CD4-positive, alpha-beta memory T cell (primary cell): ENCODE measurements around the gene TXLNA. TPM values are rescaled to one million over a fixed set of nuclear protein-coding genes. Genes with fewer than 3 reads are reported as not detected.

ENCODE experiments used
- CTCF ChIA-PET: fragments of 350-600 bp; sonication (Branson Sonifier 250); formaldehyde crosslinking; loops from one replicate; lab custom pipeline; 2021; ENCODE audit warnings: inconsistent platforms; ENCODE audit not compliant: partially characterized antibody; lab: Charles Lee
- POLR2A ChIA-PET: fragments of 350-600 bp; sonication (Branson Sonifier 250); formaldehyde crosslinking; loops from one replicate; lab custom pipeline; 2021; ENCODE audit not compliant: partially characterized antibody; lab: Charles Lee
- DNase-seq, 5 donors: peaks; one replicate each; pipeline versions ENCODE4 v3.0.0 to v3.0.0-alpha.2; 2020 to 2022; ENCODE audit warnings: mixed read lengths in 1 of 5
- H3K27ac ChIP-seq: one replicate; pipeline ENCODE4 v1.7.0; 2013; ENCODE audit warnings: low read depth, low read length
- H3K27me3 ChIP-seq: 2 replicates; pipeline ENCODE4 v1.7.0; 2013; ENCODE audit warnings: mild to moderate bottlenecking, low read length, moderate library complexity; ENCODE audit not compliant: insufficient read depth
- H3K36me3 ChIP-seq: 2 replicates; pipeline ENCODE4 v1.7.0; 2013; ENCODE audit warnings: mild to moderate bottlenecking, low read length, moderate library complexity; ENCODE audit not compliant: insufficient read depth
- H3K4me1 ChIP-seq: 2 replicates; pipeline ENCODE4 v1.7.0; 2013; ENCODE audit warnings: mild to moderate bottlenecking, low read length, moderate library complexity; ENCODE audit not compliant: insufficient read depth
- H3K4me3 ChIP-seq, 2 donors: one replicate each; pipeline ENCODE4 v1.7.0; 2013; ENCODE audit warnings: low read length in 2 of 2, mild to moderate bottlenecking in 1 of 2
- H3K9me3 ChIP-seq, 2 donors: one replicate each; pipeline ENCODE4 v1.7.0; 2013; ENCODE audit warnings: low read length in 2 of 2, control low read depth in 1 of 2; ENCODE audit not compliant: control insufficient read depth in 1 of 2
- H3K27ac Mint-ChIP-seq, 7 donors: one replicate each; pipeline ENCODE4 v1.8.0; 2020 to 2021; ENCODE audit warnings: mixed read lengths in 7 of 7, mild to moderate bottlenecking in 6 of 7, inconsistent platforms in 3 of 7, moderate library complexity in 3 of 7
- H3K27me3 Mint-ChIP-seq, 2 donors: one replicate each; pipeline ENCODE4 v1.8.0; 2020 to 2021; ENCODE audit warnings: mixed read lengths in 2 of 2
- H3K36me3 Mint-ChIP-seq, 2 donors: one replicate each; pipeline ENCODE4 v1.8.0; 2020 to 2021; ENCODE audit warnings: mixed read lengths in 2 of 2, inconsistent platforms in 1 of 2, mild to moderate bottlenecking in 1 of 2
- H3K4me1 Mint-ChIP-seq, 4 donors: one replicate each; pipeline ENCODE4 v1.8.0; 2020 to 2021; ENCODE audit warnings: mixed read lengths in 4 of 4, mild to moderate bottlenecking in 1 of 4
- H3K4me3 Mint-ChIP-seq, 8 donors: one replicate each; pipeline ENCODE4 v1.8.0; 2020 to 2021; ENCODE audit warnings: mixed read lengths in 8 of 8, mild to moderate bottlenecking in 7 of 8, moderate library complexity in 6 of 8, inconsistent platforms in 3 of 8
- H3K9me3 Mint-ChIP-seq, 8 donors: one replicate each; pipeline ENCODE4 v1.8.0; 2020 to 2021; ENCODE audit warnings: mixed read lengths in 8 of 8, mild to moderate bottlenecking in 5 of 8, inconsistent platforms in 3 of 8, moderate library complexity in 1 of 8
- intact Hi-C: fragments of 100-400 bp; cut with micrococcal nuclease; formaldehyde crosslinking; loops from one replicate; pipeline ENCODE4 v1.15.1; 2023
- polyA plus RNA-seq, 2 donors: library from polyadenylated mRNA; unstranded; fragments of 300-500 nt; fragmentation: Illumina TruSeq; gene quantifications; one replicate each; pipeline ENCODE4 v1.2.3, GENCODE V29; 2021
- total RNA-seq, 2 experiments: library from RNA; stranded (reverse); gene quantifications; one replicate each; pipeline ENCODE4 v1.2.3, GENCODE V29; 2021

TXLNA gene
- total and polyA plus RNA-seq, 4 experiments from 2014 or later: 21.8 to 43.4 (median 37.5) TPM

- H3K4me3 Mint-ChIP-seq: peak overlapping the region; percentile 87 to 93 (median 90)
- ChIA-PET POLR2A (interaction anchor here (0.9 to 26.9 kb wide), 30 partner anchors 12 to 167 kb away, joined by 4 to 819 read pairs (median 10); partner anchors contain the start of genes BSDC1, CCDC28B, EIF3I and FAM167B), CTCF (interaction anchor here (0.8 to 7.4 kb wide), 30 partner anchors 8 to 159 kb away, joined by 3 to 151 read pairs (median 6); partner anchors contain the start of genes HDAC1, LCK and MARCKSL1)
- peaks cover 0 to 35% (median 15%) of the 10 kb centered on the region in 4 donors for H3K4me1 Mint-ChIP-seq
- H3K27me3 Mint-ChIP-seq: no peaks in the 10 kb centered on the region
- Histone ChIP-seq H3K9me3 (no peaks in the 10 kb centered on the region), H3K4me1 (peaks cover 14% of the 10 kb centered on the region), H3K4me3 (peak overlapping the region in 1 of 2 donors; percentile 81), H3K27ac (peak overlapping the region; percentile 48), H3K36me3 (no peaks in the 10 kb centered on the region), H3K27me3 (no peaks in the 10 kb centered on the region)
- no peaks in the 10 kb centered on the region for H3K9me3 Mint-ChIP-seq
- DNase-seq: no peak
- H3K36me3 Mint-ChIP-seq: no peaks in the 10 kb centered on the region
- intact Hi-C loops: loop anchor here (1.0 to 2.0 kb wide), 5 partner anchors 11 to 133 kb away; partner anchors contain the start of gene HDAC1
- no peak overlapping the region for H3K27ac Mint-ChIP-seq
Measured at GRCh38 chr1:32239790-32240139, 60.3 kb downstream of the TXLNA start.

- H3K4me3 Mint-ChIP-seq: peak overlapping the region; percentile 87 to 93 (median 90)
- peak; percentile 53 to 75 (median 55) for DNase-seq
- H3K4me1 ChIP-seq: peaks cover 14% of the 10 kb centered on the region
- peak overlapping the region; percentile 68 to 88 (median 79) for H3K27ac Mint-ChIP-seq
- H3K27me3 Mint-ChIP-seq: no peaks in the 10 kb centered on the region
- ChIA-PET CTCF (interaction anchor here (0.6 to 7.4 kb wide), 42 partner anchors 9 to 171 kb away, joined by 3 to 151 read pairs (median 5); partner anchors contain the start of genes CCDC28B, HDAC1, IQCC and LCK), POLR2A (interaction anchor here (0.9 to 26.9 kb wide), 33 partner anchors 13 to 280 kb away, joined by 3 to 819 read pairs (median 8); partner anchors contain the start of genes BSDC1, CCDC28B, EIF3I and FAM167B)
- H3K4me3 ChIP-seq: peak overlapping the region; percentile 81
- intact Hi-C loops: loop anchor here (1.0 to 2.0 kb wide), 5 partner anchors 10 to 132 kb away; partner anchors contain the start of gene HDAC1
- no peaks in the 10 kb centered on the region for H3K36me3 Mint-ChIP-seq
- no peaks in the 10 kb centered on the region for H3K36me3 ChIP-seq
- no peaks in the 10 kb centered on the region for H3K9me3 ChIP-seq
- peaks cover 0 to 35% (median 15%) of the 10 kb centered on the region in 4 donors for H3K4me1 Mint-ChIP-seq
- peak overlapping the region; percentile 48 for H3K27ac ChIP-seq
- H3K9me3 Mint-ChIP-seq: no peaks in the 10 kb centered on the region
- no peaks in the 10 kb centered on the region for H3K27me3 ChIP-seq
Measured at GRCh38 chr1:32240140-32240951, 60.9 kb downstream of the TXLNA start.

GRCh38 chr1:32241001-32241763, 61.7 kb downstream of the TXLNA start:
- intact Hi-C loops: loop anchor here (2.0 kb wide), 2 partner anchors 32 to 110 kb away; no protein-coding TSS in a partner anchor
- peak overlapping the region; percentile 81 for H3K4me3 ChIP-seq
- no peaks in the 10 kb centered on the region for H3K9me3 Mint-ChIP-seq

GRCh38 chr1:32242341-32242851, 62.9 kb downstream of the TXLNA start:
- Mint-ChIP-seq H3K36me3 (no peaks in the 10 kb centered on the region), H3K27me3 (no peaks in the 10 kb centered on the region), H3K9me3 (no peaks in the 10 kb centered on the region), H3K4me1 (peaks cover 5 to 43% (median 22%) of the 10 kb centered on the region in 4 donors), H3K27ac (peak overlapping the region in 5 of 7 donors; percentile 29 to 75 (median 48)), H3K4me3 (peak overlapping the region in 5 of 8 donors; percentile 7 to 68 (median 30))
- Histone ChIP-seq H3K4me1 (peaks cover 31% of the 10 kb centered on the region), H3K27ac (no peak overlapping the region), H3K4me3 (no peak overlapping the region), H3K36me3 (no peaks in the 10 kb centered on the region), H3K27me3 (no peaks in the 10 kb centered on the region), H3K9me3 (no peaks in the 10 kb centered on the region)
- ChIA-PET CTCF (interaction anchor here (1.2 to 7.4 kb wide), 5 partner anchors 10 to 47 kb away, joined by 3 to 151 read pairs (median 35); partner anchors contain the start of genes HDAC1 and LCK), POLR2A (interaction anchor here (1.3 to 26.9 kb wide), 4 partner anchors 16 to 93 kb away, joined by 4 to 819 read pairs (median 30); partner anchors contain the start of genes FAM167B, HDAC1, LCK and MARCKSL1)
- DNase-seq: no peak
- intact Hi-C loops: no loop called here

More at GRCh38 chr1:32241001-32241763, 61.7 kb downstream of the TXLNA start:
- Histone ChIP-seq H3K9me3 (no peaks in the 10 kb centered on the region), H3K27me3 (no peaks in the 10 kb centered on the region), H3K27ac (peak overlapping the region; percentile 48), H3K4me1 (peaks cover 19% of the 10 kb centered on the region), H3K36me3 (no peaks in the 10 kb centered on the region)
- peak in 4 of 5 donors; percentile 38 to 44 (median 41) for DNase-seq
- Mint-ChIP-seq H3K36me3 (no peaks in the 10 kb centered on the region), H3K4me1 (peaks cover 0 to 35% (median 17%) of the 10 kb centered on the region in 4 donors), H3K27ac (peak overlapping the region; percentile 68 to 88 (median 87)), H3K27me3 (no peaks in the 10 kb centered on the region), H3K4me3 (peak overlapping the region; percentile 87 to 93 (median 90))
- ChIA-PET CTCF (interaction anchor here (0.6 to 7.4 kb wide), 39 partner anchors 10 to 170 kb away, joined by 3 to 151 read pairs (median 5); partner anchors contain the start of genes CCDC28B, HDAC1, IQCC and LCK), POLR2A (interaction anchor here (0.9 to 26.9 kb wide), 33 partner anchors 14 to 279 kb away, joined by 3 to 819 read pairs (median 8); partner anchors contain the start of genes BSDC1, CCDC28B, EIF3I and FAM167B)

- Histone ChIP-seq H3K4me3 (peak within 1 kb of the TSS in 1 of 2 donors; percentile 42), H3K27ac (peak within 1 kb of the TSS; percentile 89), H3K4me1 (peaks cover 52% of the 10 kb centered on the region), H3K36me3 (no peaks in the 10 kb centered on the region), H3K9me3 (no peaks in the 10 kb centered on the region), H3K27me3 (no peaks in the 10 kb centered on the region)
- POLR2A ChIA-PET: interaction anchor here (9.7 to 26.9 kb wide), 5 partner anchors 3 to 75 kb away, joined by 96 to 819 read pairs (median 226); partner anchors contain the start of genes FAM167B, HDAC1 and LCK
- Mint-ChIP-seq H3K27ac (peak within 1 kb of the TSS; percentile 91 to 99 (median 99)), H3K9me3 (peaks cover 0 to 1% (median 0%) of the 10 kb centered on the region in 8 donors), H3K27me3 (no peaks in the 10 kb centered on the region), H3K4me3 (peak within 1 kb of the TSS; percentile 79 to 91 (median 84)), H3K4me1 (peaks cover 26 to 60% (median 39%) of the 10 kb centered on the region in 4 donors), H3K36me3 (peaks cover 4 to 8% of the 10 kb centered on the region in 2 donors)
- DNase-seq: no peak
- CTCF ChIA-PET: interaction anchor here (1.4 to 5.8 kb wide), 6 partner anchors 12 to 126 kb away, joined by 3 to 90 read pairs (median 51); partner anchors contain the start of genes DCDC2B and HDAC1
- intact Hi-C loops: no loop called here
Measured at GRCh38 chr1:32246888-32247273, 67.4 kb downstream of the TXLNA start, which contains the start of gene FAM167B. Gene FAM167B (plus strand): TSS chr1:32247222. CDS start chr1:32247422, 200 bp downstream.

GRCh38 chr1:32247452-32247851, 68.0 kb downstream of the TXLNA start:
- Histone ChIP-seq H3K9me3 (no peaks in the 10 kb centered on the region), H3K36me3 (no peaks in the 10 kb centered on the region), H3K4me3 (no peak overlapping the region), H3K27me3 (no peaks in the 10 kb centered on the region), H3K4me1 (peaks cover 52% of the 10 kb centered on the region), H3K27ac (peak overlapping the region; percentile 89)
- peak overlapping the region; percentile 91 to 99 (median 99) for H3K27ac Mint-ChIP-seq
- peaks cover 0 to 1% (median 0%) of the 10 kb centered on the region in 8 donors for H3K9me3 Mint-ChIP-seq
- no peaks in the 10 kb centered on the region for H3K27me3 Mint-ChIP-seq
- H3K4me1 Mint-ChIP-seq: peaks cover 24 to 59% (median 37%) of the 10 kb centered on the region in 4 donors
- POLR2A ChIA-PET: interaction anchor here (1.1 to 26.9 kb wide), 10 partner anchors 2 to 125 kb away, joined by 3 to 819 read pairs (median 114); partner anchors contain the start of genes EIF3I, FAM167B, HDAC1 and LCK
- peaks cover 9 to 14% of the 10 kb centered on the region in 2 donors for H3K36me3 Mint-ChIP-seq
- no peak for DNase-seq
- CTCF ChIA-PET: interaction anchor here (1.2 to 10.0 kb wide), 21 partner anchors 7 to 174 kb away, joined by 3 to 151 read pairs (median 8); partner anchors contain the start of genes DCDC2B, HDAC1 and IQCC
- peak overlapping the region in 4 of 8 donors; percentile 82 to 86 (median 84) for H3K4me3 Mint-ChIP-seq
- intact Hi-C loops: no loop called here
